Keratinocyte (primary cell): ENCODE data around the gene TBCC.

Source experiments
- EZH2 ChIP-seq: IDR thresholded peaks from one replicate; pipeline ENCODE4 v1.6.1; 2012; ENCODE audit warnings: inconsistent platforms, mild to moderate bottlenecking, low read length, moderate library complexity
- TF ChIP-seq, protein P1 (sequence below), 3 experiments: IDR thresholded peaks in 1 of 3; conservative IDR thresholded peaks in 1 of 3; optimal IDR thresholded peaks in 1 of 3; 2 replicates in 2 of 3; 3 replicates in 1 of 3; pipeline versions ENCODE3 to v1.5.1; 2011; ENCODE audit warnings: low read length in 3 of 3, mild to moderate bottlenecking in 3 of 3, moderate library complexity in 2 of 3, control low read depth in 1 of 3, inconsistent platforms in 1 of 3; ENCODE audit not compliant: insufficient read depth in 2 of 3; ENCODE audit errors: extremely low read depth in 1 of 3

DNA sequence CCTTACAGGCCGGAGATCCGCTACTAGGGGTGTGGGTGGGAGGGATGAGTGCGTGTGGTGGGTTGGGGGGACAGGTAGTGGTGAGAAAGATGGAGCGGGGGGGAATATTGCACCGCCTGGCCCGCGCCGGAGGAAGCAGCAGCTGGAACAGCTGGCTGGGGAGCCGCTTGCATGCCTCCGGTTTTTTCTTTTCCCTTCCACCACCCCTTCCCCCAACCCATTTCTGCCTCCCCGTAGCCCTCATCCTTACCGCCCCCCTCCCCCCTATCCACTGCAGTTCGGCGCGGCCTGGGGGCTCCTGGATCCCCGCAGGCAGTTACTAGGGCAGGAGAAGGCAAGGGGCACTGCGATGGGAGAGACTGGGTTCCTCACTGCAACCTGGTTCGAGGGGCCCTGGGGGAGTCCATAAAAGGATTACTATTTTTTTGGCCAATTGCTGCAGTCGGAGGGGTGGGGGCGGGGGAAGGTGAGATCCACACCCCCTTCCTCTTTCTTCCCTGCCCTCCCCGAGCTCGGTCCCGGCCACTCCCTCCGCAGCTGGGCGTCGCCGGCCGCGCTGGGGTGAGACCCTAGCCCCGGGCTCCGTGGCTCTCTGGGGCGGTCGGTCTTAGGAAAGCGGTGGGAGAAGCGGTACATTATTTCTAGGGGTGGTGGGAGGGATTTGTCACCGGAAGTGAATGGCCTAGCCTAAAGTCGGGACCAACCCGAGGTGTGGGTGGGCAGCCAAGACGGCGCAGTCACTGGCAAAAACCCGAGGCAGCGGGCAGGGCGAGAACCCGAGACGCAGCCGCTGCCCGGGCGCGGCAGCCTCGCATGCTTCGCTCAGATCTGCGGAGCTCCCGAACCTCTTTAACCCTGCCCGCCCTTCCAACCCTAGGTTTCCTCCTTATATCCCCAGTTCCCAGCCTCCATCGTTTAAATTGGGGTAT lies 824 bp upstream of the TBCC start:
- TF ChIP-seq, protein P1, sequence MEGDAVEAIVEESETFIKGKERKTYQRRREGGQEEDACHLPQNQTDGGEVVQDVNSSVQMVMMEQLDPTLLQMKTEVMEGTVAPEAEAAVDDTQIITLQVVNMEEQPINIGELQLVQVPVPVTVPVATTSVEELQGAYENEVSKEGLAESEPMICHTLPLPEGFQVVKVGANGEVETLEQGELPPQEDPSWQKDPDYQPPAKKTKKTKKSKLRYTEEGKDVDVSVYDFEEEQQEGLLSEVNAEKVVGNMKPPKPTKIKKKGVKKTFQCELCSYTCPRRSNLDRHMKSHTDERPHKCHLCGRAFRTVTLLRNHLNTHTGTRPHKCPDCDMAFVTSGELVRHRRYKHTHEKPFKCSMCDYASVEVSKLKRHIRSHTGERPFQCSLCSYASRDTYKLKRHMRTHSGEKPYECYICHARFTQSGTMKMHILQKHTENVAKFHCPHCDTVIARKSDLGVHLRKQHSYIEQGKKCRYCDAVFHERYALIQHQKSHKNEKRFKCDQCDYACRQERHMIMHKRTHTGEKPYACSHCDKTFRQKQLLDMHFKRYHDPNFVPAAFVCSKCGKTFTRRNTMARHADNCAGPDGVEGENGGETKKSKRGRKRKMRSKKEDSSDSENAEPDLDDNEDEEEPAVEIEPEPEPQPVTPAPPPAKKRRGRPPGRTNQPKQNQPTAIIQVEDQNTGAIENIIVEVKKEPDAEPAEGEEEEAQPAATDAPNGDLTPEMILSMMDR (optimal IDR thresholded peaks at IDR 0.05 in 1 of 3, IDR thresholded peaks at IDR 0.05 in 1 of 3, conservative IDR thresholded peaks at IDR 0.05 in 1 of 3; ENCODE audit: extremely low read depth in 1 of 3, insufficient read depth in 2 of 3, low read length in 3 of 3) = no peak
- TF ChIP-seq EZH2 = no peak
